Measurements from ENCODE around the gene CTNND2.
"Not testable (repeated sequence)": the region's sequence is repeated elsewhere in the genome, so short reads cannot be mapped to it uniquely, and the experiment has no call there.

Gene CTNND2

GRCh38 chr5:11427569-11427968 is 476.7 kb downstream of the CTNND2 start:
- no peak for DNase-seq

- DNase-seq = no peak
Measured at GRCh38 chr5:11426442-11426841, 477.8 kb downstream of the CTNND2 start.

- DNase-seq = no peak
Measured at GRCh38 chr5:11422342-11422741, 481.9 kb downstream of the CTNND2 start.

GRCh38 chr5:11420969-11421368 is 483.3 kb downstream of the CTNND2 start:
- no peak for DNase-seq

DNA sequence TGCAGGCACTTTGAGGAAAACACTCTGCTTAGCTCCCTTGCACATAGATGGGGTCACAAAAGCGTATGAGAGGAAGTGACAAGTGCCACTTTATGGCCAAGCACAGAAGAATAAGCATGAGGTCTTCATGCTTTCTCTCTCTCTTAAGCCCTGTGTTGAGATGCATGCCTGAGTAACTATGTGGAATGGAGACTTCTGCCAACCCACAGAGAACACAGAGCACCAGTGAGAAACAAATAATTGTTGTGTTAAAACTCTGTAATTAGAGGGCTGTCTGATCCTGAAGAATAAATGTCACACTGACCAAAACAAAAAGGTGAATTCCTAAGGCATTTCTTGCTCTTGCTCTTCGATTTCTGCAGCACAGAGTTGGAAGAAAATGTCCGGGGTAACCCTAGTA is 488.5 kb downstream of the CTNND2 start:
- no peak for DNase-seq

DNA sequence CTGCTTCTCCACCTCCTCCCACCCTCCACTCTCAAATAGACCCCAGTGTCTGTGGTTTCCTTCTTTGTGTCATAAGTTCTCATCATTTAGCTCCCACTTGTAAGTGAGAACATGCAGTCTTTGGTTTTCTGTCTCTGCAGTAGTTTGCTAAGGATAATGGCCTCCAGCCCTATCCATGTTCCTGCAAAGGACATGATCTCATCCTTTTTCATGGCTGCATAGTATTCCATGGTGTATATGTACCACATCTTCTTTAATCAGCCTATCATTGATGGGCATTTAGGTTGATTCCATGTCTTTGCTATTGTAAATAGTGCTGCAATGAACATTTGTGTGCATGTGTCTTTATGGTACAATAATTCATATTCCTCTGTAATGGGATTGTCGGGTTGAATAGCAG is 489.5 kb downstream of the CTNND2 start:
- DNase-seq = not testable (repeated sequence)

- no peak for DNase-seq
Measured at GRCh38 chr5:11411621-11412020, 492.6 kb downstream of the CTNND2 start.

DNA sequence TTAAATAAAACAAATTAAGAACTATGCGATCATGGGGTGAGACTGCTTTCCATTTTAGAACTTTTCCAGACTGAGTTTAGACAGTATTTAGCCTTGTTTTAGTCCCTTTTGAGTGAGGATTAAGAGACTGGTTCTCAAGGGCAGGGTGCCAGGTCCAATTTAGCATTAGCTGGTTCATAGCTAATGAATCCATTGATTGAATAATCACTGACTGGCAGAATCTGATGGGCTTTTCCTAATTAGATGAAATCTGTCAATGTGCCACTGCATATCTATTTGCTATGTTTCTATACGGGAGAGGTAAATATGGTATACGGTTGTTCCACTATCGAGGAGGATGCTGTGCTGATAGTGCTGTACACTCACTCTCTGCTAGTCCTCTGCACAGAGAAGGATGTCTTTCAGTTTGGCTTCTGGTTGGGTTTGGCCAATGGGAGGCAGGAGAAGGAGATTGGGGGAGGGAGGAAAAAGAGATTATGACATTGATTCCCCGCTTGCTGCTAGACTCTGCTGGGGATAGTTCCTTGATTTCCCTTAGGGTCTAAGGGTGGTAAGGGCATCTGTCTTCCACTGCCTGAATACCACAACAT is 496.6 kb downstream of the CTNND2 start:
- DNase-seq = no peak

DNA sequence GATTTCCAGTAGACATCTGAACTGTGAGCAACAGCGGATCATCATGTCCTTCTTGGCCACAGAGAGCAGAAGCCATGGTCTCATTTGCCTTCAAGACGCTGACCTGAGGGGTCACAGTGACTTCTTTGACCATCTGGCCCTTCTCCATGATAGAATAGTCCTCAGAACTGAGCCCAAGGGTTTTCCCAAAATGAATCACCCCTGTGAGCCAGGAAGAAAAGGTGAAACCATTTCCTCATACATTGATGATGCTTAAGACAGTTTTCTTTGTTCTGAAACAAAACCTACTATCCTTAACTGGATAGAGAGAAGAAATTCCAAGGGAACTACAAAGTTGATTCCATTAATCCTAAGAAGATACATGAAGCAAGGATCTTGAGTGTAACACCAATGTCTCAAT is 503.9 kb downstream of the CTNND2 start:
- DNase-seq = no peak

GRCh38 chr5:11398728-11399127 is 505.5 kb downstream of the CTNND2 start:
- no peak for DNase-seq

DNA sequence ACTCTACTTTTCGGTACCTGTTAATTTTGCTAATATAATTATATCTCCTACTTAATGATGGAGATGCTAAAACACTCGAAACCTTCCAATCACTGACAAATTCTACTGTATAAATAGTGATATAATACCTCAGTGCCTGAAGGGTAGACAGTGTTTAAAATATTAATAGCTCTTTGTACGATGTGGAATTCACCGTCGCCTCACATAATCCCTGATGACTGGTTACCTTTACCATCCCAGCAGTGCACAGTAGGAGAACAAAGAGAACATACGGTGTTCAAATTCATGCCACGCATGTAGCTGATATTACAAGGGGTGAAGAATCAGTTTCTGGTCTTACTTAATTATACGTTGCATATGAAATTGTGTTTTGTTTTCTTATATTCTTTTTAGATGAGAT is 506.7 kb downstream of the CTNND2 start:
- no peak for DNase-seq

GRCh38 chr5:11396917-11397316 is 507.3 kb downstream of the CTNND2 start:
- DNase-seq = no peak

DNA sequence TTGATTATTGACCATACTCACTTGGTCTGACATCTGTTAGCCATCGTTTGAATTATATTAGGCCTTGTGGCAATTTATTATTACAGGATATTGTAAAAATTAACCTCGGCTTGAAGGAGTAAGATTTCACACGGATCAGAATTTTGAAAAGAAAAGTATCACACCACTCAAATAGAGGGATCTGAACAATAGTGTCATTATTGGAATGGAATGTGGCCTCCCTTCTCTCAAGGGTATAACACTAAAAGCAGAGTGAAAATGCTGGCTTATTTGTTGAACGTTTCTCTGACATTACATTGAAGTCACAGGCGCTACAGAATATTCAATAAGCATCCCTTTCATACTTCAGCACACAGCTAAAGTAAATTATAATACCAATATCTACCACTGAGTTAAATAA is 509.3 kb downstream of the CTNND2 start:
- DNase-seq = no peak

GRCh38 chr5:11390291-11390767 is 513.9 kb downstream of the CTNND2 start:
- DNase-seq = no peak

DNA sequence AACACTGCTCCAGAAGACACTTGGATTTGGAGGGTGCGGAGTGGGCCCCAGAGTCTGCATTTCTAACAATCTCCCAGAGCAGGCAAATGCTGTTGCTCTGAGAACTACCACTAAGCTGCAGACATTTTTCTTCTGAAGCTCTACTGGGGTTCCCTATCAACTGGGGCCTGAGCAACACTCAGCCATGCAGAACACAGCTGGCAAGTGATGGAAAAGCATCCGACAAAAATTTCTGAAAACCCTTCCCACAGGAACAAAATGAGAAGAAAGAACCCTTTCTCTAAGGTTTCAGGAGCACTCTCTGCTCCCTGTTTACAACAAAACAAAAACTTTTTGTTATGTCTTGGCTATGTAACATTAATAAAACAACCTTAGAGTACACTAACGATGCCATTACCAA is 516.9 kb downstream of the CTNND2 start:
- DNase-seq = no peak

- DNase-seq = no peak
Measured at GRCh38 chr5:11386398-11386797, 517.8 kb downstream of the CTNND2 start.

DNA sequence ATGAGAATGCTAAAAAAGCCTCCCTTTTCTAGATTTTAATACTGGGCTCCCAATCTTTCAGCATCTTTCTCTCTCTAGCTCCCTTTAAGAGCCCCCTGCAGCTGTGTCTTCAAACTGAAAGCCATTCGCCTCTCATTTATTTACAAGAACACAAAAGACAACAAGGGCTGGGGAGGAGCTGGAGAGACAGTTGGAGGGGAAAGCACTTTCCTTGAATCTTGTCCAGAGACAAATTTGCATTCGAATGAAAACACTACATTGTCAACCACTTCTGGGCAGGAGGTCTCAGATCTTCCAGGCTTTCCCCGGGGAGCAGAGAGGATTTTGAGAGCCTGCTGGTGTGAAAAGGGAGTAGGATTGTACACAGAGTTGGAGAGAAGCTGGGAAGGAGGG is 518.3 kb downstream of the CTNND2 start:
- DNase-seq = no peak

GRCh38 chr5:11385251-11385900 is 518.9 kb downstream of the CTNND2 start:
- DNase-seq = no peak

GRCh38 chr5:11384441-11385250 is 519.6 kb downstream of the CTNND2 start:
- no peak for DNase-seq

- DNase-seq = no peak
Measured at GRCh38 chr5:11383506-11384095, 520.6 kb downstream of the CTNND2 start.

DNA sequence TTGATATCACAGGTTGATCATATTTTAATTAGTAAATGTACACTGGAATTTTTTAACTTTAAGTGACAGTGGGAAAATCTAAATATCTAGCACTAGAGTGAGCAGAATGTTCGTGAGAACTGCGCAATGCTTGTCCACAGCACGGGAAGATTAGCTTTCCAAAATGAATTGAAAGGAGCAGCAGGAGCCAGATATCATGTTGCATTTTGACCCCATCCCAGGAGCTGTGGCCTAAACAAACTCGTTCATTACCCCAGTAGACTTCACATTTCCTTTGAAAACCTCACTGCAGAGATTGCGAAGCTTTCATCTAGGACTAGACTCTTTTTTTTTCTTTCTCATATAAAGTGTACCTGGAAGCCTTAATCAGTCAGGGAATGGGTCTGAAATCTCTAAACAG is 525.8 kb downstream of the CTNND2 start:
- no peak for DNase-seq

- no peak for DNase-seq
Measured at GRCh38 chr5:11377896-11378295, 526.4 kb downstream of the CTNND2 start.

DNA sequence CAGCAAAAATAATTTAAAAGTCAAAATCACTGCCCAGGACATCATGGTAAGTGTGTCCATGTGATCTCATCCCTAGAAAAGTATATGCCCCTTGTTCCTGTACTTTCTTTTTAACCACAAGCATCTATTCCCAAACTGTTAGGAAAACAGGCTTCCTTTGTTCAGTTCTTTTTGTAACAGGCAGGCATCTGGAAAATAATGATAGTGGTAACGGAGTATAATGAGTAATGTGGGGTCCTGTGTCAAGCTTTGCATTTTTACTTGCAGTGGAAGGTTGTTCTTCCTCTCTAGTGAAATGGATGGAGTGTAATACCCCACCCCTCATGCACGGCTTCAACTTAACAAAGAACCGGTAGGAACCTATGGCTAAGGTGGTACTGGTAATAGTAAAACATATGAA is 532.1 kb downstream of the CTNND2 start:
- no peak for DNase-seq

GRCh38 chr5:11371021-11371420 is 533.2 kb downstream of the CTNND2 start:
- DNase-seq = no peak

Measured in NCI-H1092 (cell line).